ENCODE data around the gene FNBP1. TPM values are rescaled to one million over a fixed set of nuclear protein-coding genes. Genes with fewer than 3 reads are reported as not detected.
A peak's percentile ranks its signal among the peaks of the same experiment; 100 is the strongest.

FNBP1 gene
- total RNA-seq, 2 donors from 2014 or later = 124 to 141 TPM

- peaks cover 32 to 37% of the 10 kb centered on the region in 2 donors for H3K4me1 Mint-ChIP-seq (ENCODE audit: low read depth in 2 of 2)
- H3K27ac Mint-ChIP-seq = peak overlapping the region; percentile 79 to 91
- DNase-seq (ENCODE audit: low spot score) (peak; percentile 82), ATAC-seq (peak; percentile 93 to 94)
- H3K9me3 Mint-ChIP-seq = no peaks in the 10 kb centered on the region
- H3K4me3 Mint-ChIP-seq = peak overlapping the region; percentile 67
- H3K36me3 Mint-ChIP-seq = peaks cover 10% of the 10 kb centered on the region
- no peaks in the 10 kb centered on the region for H3K27me3 Mint-ChIP-seq
Observed at GRCh38 chr9:129863059-129863690, 179.8 kb downstream of the FNBP1 start.

GRCh38 chr9:129861447-129861827 is 181.6 kb downstream of the FNBP1 start:
- Mint-ChIP-seq H3K27me3 (no peaks in the 10 kb centered on the region), H3K4me1 (ENCODE audit: low read depth in 2 of 2) (peaks cover 24 to 32% of the 10 kb centered on the region in 2 donors), H3K27ac (peak overlapping the region in 1 of 2 donors; percentile 28), H3K36me3 (peaks cover 10% of the 10 kb centered on the region), H3K4me3 (peak overlapping the region; percentile 25), H3K9me3 (no peaks in the 10 kb centered on the region)
- ATAC-seq (no peak), DNase-seq (ENCODE audit: low spot score) (no peak)

GRCh38 chr9:129860653-129861446 is 182.1 kb downstream of the FNBP1 start:
- no peaks in the 10 kb centered on the region for H3K27me3 Mint-ChIP-seq
- no peak for ATAC-seq
- H3K4me3 Mint-ChIP-seq = no peak overlapping the region

GRCh38 chr9:129858167-129858962 is 184.6 kb downstream of the FNBP1 start:
- Mint-ChIP-seq H3K27ac (no peak overlapping the region), H3K9me3 (no peaks in the 10 kb centered on the region), H3K27me3 (no peaks in the 10 kb centered on the region), H3K4me3 (no peak overlapping the region), H3K4me1 (ENCODE audit: low read depth in 2 of 2) (peaks cover 30 to 36% of the 10 kb centered on the region in 2 donors), H3K36me3 (peaks cover 17% of the 10 kb centered on the region)
- no peak for ATAC-seq
- no peak for DNase-seq (ENCODE audit: low spot score)

More at GRCh38 chr9:129860653-129861446, 182.1 kb downstream of the FNBP1 start:
- no peak for DNase-seq (ENCODE audit: low spot score)
- H3K36me3 Mint-ChIP-seq = peaks cover 10% of the 10 kb centered on the region
- H3K9me3 Mint-ChIP-seq = no peaks in the 10 kb centered on the region
- no peak overlapping the region for H3K27ac Mint-ChIP-seq
- peaks cover 21 to 28% of the 10 kb centered on the region in 2 donors for H3K4me1 Mint-ChIP-seq (ENCODE audit: low read depth in 2 of 2)

GRCh38 chr9:129857207-129857606 is 185.8 kb downstream of the FNBP1 start:
- H3K27me3 Mint-ChIP-seq = no peaks in the 10 kb centered on the region
- peaks cover 28 to 31% of the 10 kb centered on the region in 2 donors for H3K4me1 Mint-ChIP-seq (ENCODE audit: low read depth in 2 of 2)
- H3K27ac Mint-ChIP-seq = no peak overlapping the region
- no peak for ATAC-seq
- H3K36me3 Mint-ChIP-seq = peaks cover 22% of the 10 kb centered on the region
- no peak for DNase-seq (ENCODE audit: low spot score)
- no peak overlapping the region for H3K4me3 Mint-ChIP-seq
- no peaks in the 10 kb centered on the region for H3K9me3 Mint-ChIP-seq

- Mint-ChIP-seq H3K36me3 (peaks cover 27% of the 10 kb centered on the region), H3K27me3 (no peaks in the 10 kb centered on the region), H3K27ac (peak overlapping the region; percentile 17 to 24), H3K4me3 (peak overlapping the region; percentile 47), H3K9me3 (no peaks in the 10 kb centered on the region), H3K4me1 (ENCODE audit: low read depth in 2 of 2) (peaks cover 20 to 35% of the 10 kb centered on the region in 2 donors)
- peak in 1 of 2 donors; percentile 58 for ATAC-seq
- DNase-seq (ENCODE audit: low spot score) = peak; percentile 54
Observed at GRCh38 chr9:129854588-129855110, 188.3 kb downstream of the FNBP1 start.

GRCh38 chr9:129853614-129854013 is 189.4 kb downstream of the FNBP1 start:
- peaks cover 20 to 35% of the 10 kb centered on the region in 2 donors for H3K4me1 Mint-ChIP-seq (ENCODE audit: low read depth in 2 of 2)
- no peak overlapping the region for H3K27ac Mint-ChIP-seq
- H3K9me3 Mint-ChIP-seq = no peaks in the 10 kb centered on the region
- H3K36me3 Mint-ChIP-seq = peaks cover 27% of the 10 kb centered on the region
- ATAC-seq (no peak), DNase-seq (ENCODE audit: low spot score) (no peak)
- no peaks in the 10 kb centered on the region for H3K27me3 Mint-ChIP-seq
- peak overlapping the region; percentile 18 for H3K4me3 Mint-ChIP-seq

GRCh38 chr9:129852579-129852978 is 190.4 kb downstream of the FNBP1 start:
- Mint-ChIP-seq H3K27me3 (no peaks in the 10 kb centered on the region), H3K4me3 (no peak overlapping the region), H3K9me3 (no peaks in the 10 kb centered on the region), H3K27ac (no peak overlapping the region), H3K36me3 (peaks cover 27% of the 10 kb centered on the region), H3K4me1 (ENCODE audit: low read depth in 2 of 2) (peaks cover 20 to 35% of the 10 kb centered on the region in 2 donors)
- ATAC-seq (no peak), DNase-seq (ENCODE audit: low spot score) (no peak)

GRCh38 chr9:129851821-129852220 is 191.2 kb downstream of the FNBP1 start:
- Mint-ChIP-seq H3K36me3 (peaks cover 27% of the 10 kb centered on the region), H3K27ac (no peak overlapping the region), H3K4me1 (ENCODE audit: low read depth in 2 of 2) (peaks cover 20 to 35% of the 10 kb centered on the region in 2 donors), H3K9me3 (no peaks in the 10 kb centered on the region), H3K27me3 (no peaks in the 10 kb centered on the region), H3K4me3 (no peak overlapping the region)
- ATAC-seq (no peak), DNase-seq (ENCODE audit: low spot score) (no peak)

- no peaks in the 10 kb centered on the region for H3K27me3 Mint-ChIP-seq
- ATAC-seq (no peak), DNase-seq (ENCODE audit: low spot score) (no peak)
- peaks cover 20 to 35% of the 10 kb centered on the region in 2 donors for H3K4me1 Mint-ChIP-seq (ENCODE audit: low read depth in 2 of 2)
- peaks cover 27% of the 10 kb centered on the region for H3K36me3 Mint-ChIP-seq
- H3K9me3 Mint-ChIP-seq = no peaks in the 10 kb centered on the region
- H3K27ac Mint-ChIP-seq = no peak overlapping the region
- no peak overlapping the region for H3K4me3 Mint-ChIP-seq
Observed at GRCh38 chr9:129850821-129851550, 192.0 kb downstream of the FNBP1 start.

GRCh38 chr9:129849901-129850300 is 193.1 kb downstream of the FNBP1 start:
- Mint-ChIP-seq H3K27ac (peak overlapping the region in 1 of 2 donors; percentile 10), H3K4me3 (no peak overlapping the region), H3K27me3 (no peaks in the 10 kb centered on the region), H3K36me3 (peaks cover 27% of the 10 kb centered on the region), H3K9me3 (no peaks in the 10 kb centered on the region), H3K4me1 (ENCODE audit: low read depth in 2 of 2) (peaks cover 23 to 30% of the 10 kb centered on the region in 2 donors)
- DNase-seq (ENCODE audit: low spot score) (no peak), ATAC-seq (no peak)

GRCh38 chr9:129848712-129849441 is 194.1 kb downstream of the FNBP1 start:
- no peak for ATAC-seq
- Mint-ChIP-seq H3K4me1 (ENCODE audit: low read depth in 2 of 2) (peaks cover 13 to 20% of the 10 kb centered on the region in 2 donors), H3K27ac (no peak overlapping the region)

More at GRCh38 chr9:129848712-129849441, 194.1 kb downstream of the FNBP1 start:
- H3K4me3 Mint-ChIP-seq = no peak overlapping the region
- peaks cover 18% of the 10 kb centered on the region for H3K36me3 Mint-ChIP-seq
- H3K9me3 Mint-ChIP-seq = no peaks in the 10 kb centered on the region
- DNase-seq (ENCODE audit: low spot score) = no peak
- H3K27me3 Mint-ChIP-seq = no peaks in the 10 kb centered on the region
